Measurements from ENCODE around the gene FSIP2. TPM values are rescaled to one million over a fixed set of nuclear protein-coding genes. Genes with fewer than 3 reads are reported as not detected.
A peak's percentile ranks its signal among the peaks of the same experiment; 100 is the strongest.

FSIP2 gene
- total RNA-seq, 1 donor from 2014 or later, result 0.86 TPM

DNA sequence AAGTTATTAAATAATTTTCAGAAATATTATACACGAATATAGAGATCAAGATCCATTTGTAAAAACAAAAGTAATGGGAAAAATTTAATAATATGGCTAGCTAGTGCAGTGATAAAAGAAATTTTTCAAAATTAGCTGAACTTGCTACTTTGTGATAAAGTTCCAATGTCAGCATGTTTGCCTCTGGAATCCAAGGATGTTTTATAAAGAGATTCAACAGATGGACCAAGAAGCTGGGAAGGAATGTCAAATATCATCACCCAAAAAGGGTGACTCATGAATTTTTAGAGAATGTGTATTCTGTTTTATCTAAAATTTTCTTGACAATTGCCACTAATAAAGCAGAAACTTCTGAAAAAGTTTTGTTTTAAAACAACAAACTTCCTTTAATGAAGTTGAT lies 95.3 kb downstream of the FSIP2 start:
- DNase-seq (ENCODE audit: low read depth) (peak; percentile 8), FAIRE-seq (no peak)
- Mint-ChIP-seq H3K36me3 (ENCODE audit: low read depth, unreplicated experiment) (peaks cover 3% of the 10 kb centered on the region), H3K9me3 (ENCODE audit: unreplicated experiment) (peaks cover 12% of the 10 kb centered on the region), H3K27me3 (ENCODE audit: low read depth, unreplicated experiment) (no peaks in the 10 kb centered on the region), H3K4me1 (ENCODE audit: low read depth, unreplicated experiment) (no peaks in the 10 kb centered on the region), H3K27ac (ENCODE audit: unreplicated experiment) (no peak overlapping the region), H3K4me3 (ENCODE audit: unreplicated experiment) (no peak overlapping the region)
- H2AFZ ChIP-seq (ENCODE audit: low read depth, low read length), result no peak overlapping the region
- no peak for TF ChIP-seq EZH2 (IDR thresholded peaks at IDR 0.05; ENCODE audit: insufficient read depth, low read length)
- TF ChIP-seq, protein P1, sequence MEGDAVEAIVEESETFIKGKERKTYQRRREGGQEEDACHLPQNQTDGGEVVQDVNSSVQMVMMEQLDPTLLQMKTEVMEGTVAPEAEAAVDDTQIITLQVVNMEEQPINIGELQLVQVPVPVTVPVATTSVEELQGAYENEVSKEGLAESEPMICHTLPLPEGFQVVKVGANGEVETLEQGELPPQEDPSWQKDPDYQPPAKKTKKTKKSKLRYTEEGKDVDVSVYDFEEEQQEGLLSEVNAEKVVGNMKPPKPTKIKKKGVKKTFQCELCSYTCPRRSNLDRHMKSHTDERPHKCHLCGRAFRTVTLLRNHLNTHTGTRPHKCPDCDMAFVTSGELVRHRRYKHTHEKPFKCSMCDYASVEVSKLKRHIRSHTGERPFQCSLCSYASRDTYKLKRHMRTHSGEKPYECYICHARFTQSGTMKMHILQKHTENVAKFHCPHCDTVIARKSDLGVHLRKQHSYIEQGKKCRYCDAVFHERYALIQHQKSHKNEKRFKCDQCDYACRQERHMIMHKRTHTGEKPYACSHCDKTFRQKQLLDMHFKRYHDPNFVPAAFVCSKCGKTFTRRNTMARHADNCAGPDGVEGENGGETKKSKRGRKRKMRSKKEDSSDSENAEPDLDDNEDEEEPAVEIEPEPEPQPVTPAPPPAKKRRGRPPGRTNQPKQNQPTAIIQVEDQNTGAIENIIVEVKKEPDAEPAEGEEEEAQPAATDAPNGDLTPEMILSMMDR (IDR thresholded peaks at IDR 0.05; ENCODE audit: insufficient read depth, low read depth, low read length), result no peak
- H3K27ac ChIP-seq (ENCODE audit: low read depth, low read length), result no peak overlapping the region
- H3K9me3 ChIP-seq (ENCODE audit: insufficient read depth, low read depth, low read length), result no peaks in the 10 kb centered on the region
- no peaks in the 10 kb centered on the region for H4K20me1 ChIP-seq (ENCODE audit: insufficient read depth, low read length)
- no peaks in the 10 kb centered on the region for H3K4me1 ChIP-seq (ENCODE audit: insufficient read depth, low read length)
- H3K36me3 ChIP-seq (ENCODE audit: insufficient read depth, low read length), result no peaks in the 10 kb centered on the region
- no peak overlapping the region for H3K4me3 ChIP-seq (ENCODE audit: insufficient read depth, low read depth, low read length)
- H3K4me2 ChIP-seq (ENCODE audit: low read length), result no peak overlapping the region
- H3K79me2 ChIP-seq (ENCODE audit: insufficient read depth, low read length), result no peaks in the 10 kb centered on the region
- no peaks in the 10 kb centered on the region for H3K27me3 ChIP-seq (ENCODE audit: insufficient read depth, low read length)
- no peak overlapping the region for H3K9ac ChIP-seq (ENCODE audit: low read length)

DNA sequence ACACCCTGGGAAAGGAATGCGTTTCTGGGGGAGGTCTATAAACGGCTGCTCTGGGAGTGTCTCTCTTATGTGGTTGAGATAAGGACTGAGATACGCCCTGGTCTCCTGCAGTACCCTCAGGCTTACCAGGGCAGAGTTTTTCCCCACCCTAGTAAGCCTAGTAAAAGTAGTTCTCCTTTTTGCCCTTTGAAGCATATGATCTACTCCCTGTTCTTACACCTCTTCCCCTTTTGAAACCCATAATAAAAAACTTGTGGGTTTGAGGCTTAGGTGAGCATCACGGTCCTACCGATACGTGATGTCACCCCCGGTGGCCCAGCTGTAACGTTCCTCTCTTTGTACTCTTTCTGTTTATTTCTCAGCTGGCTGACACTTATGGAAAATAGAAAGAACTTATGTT lies 97.4 kb downstream of the FSIP2 start:
- Histone ChIP-seq H3K27ac (ENCODE audit: low read depth, low read length) (no peak overlapping the region), H3K79me2 (ENCODE audit: insufficient read depth, low read length) (no peaks in the 10 kb centered on the region), H4K20me1 (ENCODE audit: insufficient read depth, low read length) (no peaks in the 10 kb centered on the region), H2AFZ (ENCODE audit: low read depth, low read length) (no peak overlapping the region), H3K36me3 (ENCODE audit: insufficient read depth, low read length) (no peaks in the 10 kb centered on the region), H3K4me1 (ENCODE audit: insufficient read depth, low read length) (no peaks in the 10 kb centered on the region), H3K4me2 (ENCODE audit: low read length) (no peak overlapping the region), H3K4me3 (ENCODE audit: insufficient read depth, low read depth, low read length) (no peak overlapping the region), H3K9me3 (ENCODE audit: insufficient read depth, low read depth, low read length) (no peaks in the 10 kb centered on the region), H3K27me3 (ENCODE audit: insufficient read depth, low read length) (no peaks in the 10 kb centered on the region), H3K9ac (ENCODE audit: low read length) (no peak overlapping the region)
- Mint-ChIP-seq H3K27me3 (ENCODE audit: low read depth, unreplicated experiment) (no peaks in the 10 kb centered on the region), H3K4me1 (ENCODE audit: low read depth, unreplicated experiment) (no peaks in the 10 kb centered on the region), H3K9me3 (ENCODE audit: unreplicated experiment) (peaks cover 12% of the 10 kb centered on the region), H3K36me3 (ENCODE audit: low read depth, unreplicated experiment) (peaks cover 3% of the 10 kb centered on the region), H3K27ac (ENCODE audit: unreplicated experiment) (no peak overlapping the region), H3K4me3 (ENCODE audit: unreplicated experiment) (no peak overlapping the region)
- FAIRE-seq, result no peak
- DNase-seq (ENCODE audit: low read depth), result no peak
- TF ChIP-seq EZH2 (IDR thresholded peaks at IDR 0.05; ENCODE audit: insufficient read depth, low read length), result no peak
- TF ChIP-seq, protein P1 (IDR thresholded peaks at IDR 0.05; ENCODE audit: insufficient read depth, low read depth, low read length), result no peak

DNA sequence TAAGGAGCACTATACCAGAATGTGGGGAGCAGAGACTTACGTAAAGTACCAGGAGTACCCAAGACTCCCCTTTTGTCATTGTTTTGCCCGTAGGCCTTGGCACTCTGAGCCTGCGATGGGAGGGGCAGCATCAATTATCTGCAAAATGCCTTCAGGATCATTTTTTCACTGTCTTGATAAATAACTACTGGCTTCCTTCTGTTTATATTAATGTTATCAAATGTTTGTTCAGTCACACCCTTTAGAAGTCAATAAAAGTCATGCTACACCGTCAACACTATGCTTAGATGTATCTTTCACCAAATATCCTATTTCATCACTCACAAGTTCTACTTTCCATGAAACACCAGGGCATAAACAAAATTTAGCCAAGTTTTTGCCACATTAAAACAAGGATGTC lies 116.3 kb downstream of the FSIP2 start:
- DNase-seq (ENCODE audit: low read depth) (no peak), FAIRE-seq (no peak)
- Histone ChIP-seq H3K27me3 (ENCODE audit: insufficient read depth, low read length) (no peaks in the 10 kb centered on the region), H3K9ac (ENCODE audit: low read length) (no peak overlapping the region), H4K20me1 (ENCODE audit: insufficient read depth, low read length) (no peaks in the 10 kb centered on the region), H3K27ac (ENCODE audit: low read depth, low read length) (no peak overlapping the region), H3K4me2 (ENCODE audit: low read length) (no peak overlapping the region), H3K4me1 (ENCODE audit: insufficient read depth, low read length) (no peaks in the 10 kb centered on the region), H3K79me2 (ENCODE audit: insufficient read depth, low read length) (no peaks in the 10 kb centered on the region), H3K36me3 (ENCODE audit: insufficient read depth, low read length) (no peaks in the 10 kb centered on the region), H3K4me3 (ENCODE audit: insufficient read depth, low read depth, low read length) (no peak overlapping the region), H2AFZ (ENCODE audit: low read depth, low read length) (no peak overlapping the region), H3K9me3 (ENCODE audit: insufficient read depth, low read depth, low read length) (no peaks in the 10 kb centered on the region)
- no peak overlapping the region for H3K4me3 Mint-ChIP-seq (ENCODE audit: unreplicated experiment)
- TF ChIP-seq EZH2 (IDR thresholded peaks at IDR 0.05; ENCODE audit: insufficient read depth, low read length), result no peak
- TF ChIP-seq, protein P1 (IDR thresholded peaks at IDR 0.05; ENCODE audit: insufficient read depth, low read depth, low read length), result no peak
- H3K9me3 Mint-ChIP-seq (ENCODE audit: unreplicated experiment), result no peaks in the 10 kb centered on the region
- peaks cover 5% of the 10 kb centered on the region for H3K4me1 Mint-ChIP-seq (ENCODE audit: low read depth, unreplicated experiment)
- H3K27ac Mint-ChIP-seq (ENCODE audit: unreplicated experiment), result no peak overlapping the region
- H3K36me3 Mint-ChIP-seq (ENCODE audit: low read depth, unreplicated experiment), result no peaks in the 10 kb centered on the region
- H3K27me3 Mint-ChIP-seq (ENCODE audit: low read depth, unreplicated experiment), result no peaks in the 10 kb centered on the region
